ENCODE measurements around the gene FCHSD1. TPM values are rescaled to one million over a fixed set of nuclear protein-coding genes. Genes with fewer than 3 reads are reported as not detected.
A peak's percentile ranks its signal among the peaks of the same experiment; 100 is the strongest.

FCHSD1 gene
- total RNA-seq, 1 donor from 2014 or later = 42.2 TPM

- Histone ChIP-seq H3K9me3 (no peaks in the 10 kb centered on the region), H3K27me3 (no peaks in the 10 kb centered on the region), H3K36me3 (peaks cover 0 to 61% of the 10 kb centered on the region in 2 donors), H3K4me3 (no peak overlapping the region), H3K4me1 (peaks cover 5% of the 10 kb centered on the region), H3K27ac (no peak overlapping the region)
- DNase-seq (ENCODE audit: extremely low spot score in 2 of 2) = no peak
- intact Hi-C loops (cut with DNase I) = no loop called here
- TF ChIP-seq CTCF (IDR thresholded peaks at IDR 0.05) = no peak
- no peak for TF ChIP-seq POLR2A (IDR thresholded peaks at IDR 0.05)
- TF ChIP-seq POLR2AphosphoS5 (IDR thresholded peaks at IDR 0.05; ENCODE audit: insufficient read depth in 1 of 2, low read depth in 1 of 2) = no peak
These were observed 28.0 kb downstream of the FCHSD1 start for GRCh38 chr5:141623186-141623585.

GRCh38 chr5:141618804-141619554, 32.2 kb downstream of the FCHSD1 start, which contains the start of gene DIAPH1:
DIAPH1 (minus strand) TSS chr5:141619000; CDS start chr5:141618914, 86 bp downstream.
- DNase-seq (ENCODE audit: extremely low spot score in 2 of 2) = peak in 1 of 2 donors; percentile 97
- H3K36me3 ChIP-seq = peaks cover 0 to 29% of the 10 kb centered on the region in 2 donors
- H3K9me3 ChIP-seq = no peaks in the 10 kb centered on the region
- H3K27ac ChIP-seq = peak within 1 kb of the TSS; percentile 96
- H3K27me3 ChIP-seq = no peaks in the 10 kb centered on the region
- TF ChIP-seq POLR2AphosphoS5 (IDR thresholded peaks at IDR 0.05; ENCODE audit: insufficient read depth in 1 of 2, low read depth in 1 of 2) (peak; percentile 79 to 80), POLR2A (IDR thresholded peaks at IDR 0.05) (peak; percentile 56 to 84), CTCF (IDR thresholded peaks at IDR 0.05) (peak; percentile 97 to 100 (median 99))
- H3K4me1 ChIP-seq = peaks cover 27% of the 10 kb centered on the region
- intact Hi-C loops (cut with DNase I) = no loop called here
- peak within 1 kb of the TSS; percentile 78 to 86 for H3K4me3 ChIP-seq

- H3K36me3 ChIP-seq = peaks cover 0 to 24% of the 10 kb centered on the region in 2 donors
- no peaks in the 10 kb centered on the region for H3K9me3 ChIP-seq
- no peak for DNase-seq (ENCODE audit: extremely low spot score in 2 of 2)
- no peaks in the 10 kb centered on the region for H3K27me3 ChIP-seq
- intact Hi-C loops (cut with DNase I) = no loop called here
- TF ChIP-seq POLR2A (IDR thresholded peaks at IDR 0.05) (no peak), POLR2AphosphoS5 (IDR thresholded peaks at IDR 0.05; ENCODE audit: insufficient read depth in 1 of 2, low read depth in 1 of 2) (peak in 1 of 2 donors; percentile 43), CTCF (IDR thresholded peaks at IDR 0.05) (no peak)
- peak overlapping the region; percentile 96 for H3K27ac ChIP-seq
- peak overlapping the region; percentile 78 to 86 for H3K4me3 ChIP-seq
- H3K4me1 ChIP-seq = peaks cover 27% of the 10 kb centered on the region
These were observed 33.0 kb downstream of the FCHSD1 start for GRCh38 chr5:141618030-141618803.

GRCh38 chr5:141617682-141618029, 33.6 kb downstream of the FCHSD1 start:
- peaks cover 27% of the 10 kb centered on the region for H3K4me1 ChIP-seq
- intact Hi-C loops (cut with DNase I) = no loop called here
- H3K27me3 ChIP-seq = no peaks in the 10 kb centered on the region
- TF ChIP-seq CTCF (IDR thresholded peaks at IDR 0.05) = no peak
- TF ChIP-seq POLR2A (IDR thresholded peaks at IDR 0.05) = no peak
- no peak for TF ChIP-seq POLR2AphosphoS5 (IDR thresholded peaks at IDR 0.05; ENCODE audit: insufficient read depth in 1 of 2, low read depth in 1 of 2)
- H3K9me3 ChIP-seq = no peaks in the 10 kb centered on the region
- H3K36me3 ChIP-seq = peaks cover 0 to 18% of the 10 kb centered on the region in 2 donors
- H3K4me3 ChIP-seq = peak overlapping the region; percentile 78 to 86
- DNase-seq (ENCODE audit: extremely low spot score in 2 of 2) = no peak
- H3K27ac ChIP-seq = peak overlapping the region; percentile 96
